ACC112 (cell line): Measurements from ENCODE around the gene MAP1LC3B.
A peak's percentile ranks its signal among the peaks of the same experiment; 100 is the strongest.

Source experiments
- H2AFZ ChIP-seq: fragments of 200-600 bp; sonication (generic); one replicate; pipeline ENCODE4 v1.6.0; 2017; ENCODE audit warnings: antibody characterized with exemption, low read length; ENCODE audit not compliant: unreplicated experiment
- H3K27ac ChIP-seq: fragments of 200-600 bp; sonication (generic); 2 replicates; pipeline ENCODE4 v1.5.1; 2014; ENCODE audit warnings: low read depth, mild to moderate bottlenecking, antibody characterized with exemption, low read length, moderate library complexity
- H3K27me3 ChIP-seq: fragments of 200-600 bp; sonication (generic); 2 replicates; pipeline ENCODE4 v1.6.1; 2014; ENCODE audit warnings: mild to moderate bottlenecking, antibody characterized with exemption, low read length, moderate library complexity, mixed read lengths; ENCODE audit not compliant: insufficient read depth
- H3K36me3 ChIP-seq: fragments of 200-600 bp; sonication (generic); 2 replicates; pipeline ENCODE4 v1.6.1; 2016; ENCODE audit warnings: mild to moderate bottlenecking, antibody characterized with exemption, low read length, moderate library complexity, mixed read lengths; ENCODE audit not compliant: insufficient read depth
- H3K4me1 ChIP-seq: fragments of 200-600 bp; sonication (generic); one replicate; pipeline ENCODE4 v1.6.1; 2016; ENCODE audit warnings: low read length, mixed read lengths; ENCODE audit not compliant: insufficient read depth, unreplicated experiment, control insufficient read depth
- H3K4me3 ChIP-seq: fragments of 200-600 bp; sonication (generic); 2 replicates; pipeline ENCODE4 v1.5.1; 2014; ENCODE audit warnings: mild to moderate bottlenecking, low read depth, low read length
- H3K79me2 ChIP-seq: fragments of 200-600 bp; sonication (generic); one replicate; pipeline ENCODE4 v1.6.0; 2016; ENCODE audit warnings: low read length; ENCODE audit not compliant: control insufficient read depth, unreplicated experiment, insufficient read depth

The MAP1LC3B gene

DNA sequence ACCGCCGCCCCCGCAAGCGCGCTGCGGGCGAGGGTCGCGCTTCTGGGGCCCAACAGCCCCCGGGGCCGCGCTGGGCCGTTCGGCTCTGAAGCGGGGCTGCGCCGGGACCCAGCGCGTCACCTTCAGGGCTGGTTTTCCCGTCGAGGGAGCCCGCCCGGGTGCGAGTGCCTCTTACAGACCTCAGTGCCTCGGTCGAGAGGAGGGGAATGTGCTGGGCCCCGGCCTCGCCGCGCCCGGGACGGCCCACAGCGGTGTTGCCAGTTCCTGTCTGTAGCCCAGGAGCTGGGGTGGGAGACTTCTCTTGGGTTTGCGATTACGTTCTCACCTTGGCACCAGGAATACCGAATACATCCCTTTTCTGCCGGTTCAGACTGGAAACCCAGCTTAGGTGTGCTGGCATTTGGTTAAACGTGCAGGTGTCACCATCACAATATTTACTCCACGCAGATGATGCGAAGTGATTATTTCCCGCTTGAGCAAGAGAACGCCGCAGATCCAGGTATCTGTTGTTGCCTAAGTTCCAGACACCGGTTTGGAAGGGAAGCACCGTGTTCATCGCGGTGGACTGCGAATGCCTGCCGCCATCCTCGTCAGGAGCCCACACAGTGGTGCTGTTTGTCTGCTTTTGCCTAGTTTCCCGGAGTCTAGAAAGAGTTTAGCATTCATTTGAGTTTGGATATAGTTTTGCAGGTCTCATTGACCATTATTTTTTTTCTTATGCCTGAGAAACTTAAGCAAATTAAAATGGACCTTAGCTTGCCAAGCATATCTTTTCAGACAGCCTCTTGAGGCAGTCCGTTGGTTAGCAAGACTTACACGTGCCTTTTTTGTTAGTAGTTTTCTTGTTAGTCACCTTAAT lies 914 bp downstream of the MAP1LC3B start:
- peaks cover 57% of the 10 kb centered on the region for H3K79me2 ChIP-seq
- H2AFZ ChIP-seq = no peak overlapping the region
- H3K4me1 ChIP-seq = peaks cover 32% of the 10 kb centered on the region
- H3K36me3 ChIP-seq = no peaks in the 10 kb centered on the region; the same call in 1 of the 2 replicates
- no peaks in the 10 kb centered on the region for H3K27me3 ChIP-seq
- H3K27ac ChIP-seq = peak overlapping the region; percentile 63
- H3K4me3 ChIP-seq = peak overlapping the region; percentile 93

DNA sequence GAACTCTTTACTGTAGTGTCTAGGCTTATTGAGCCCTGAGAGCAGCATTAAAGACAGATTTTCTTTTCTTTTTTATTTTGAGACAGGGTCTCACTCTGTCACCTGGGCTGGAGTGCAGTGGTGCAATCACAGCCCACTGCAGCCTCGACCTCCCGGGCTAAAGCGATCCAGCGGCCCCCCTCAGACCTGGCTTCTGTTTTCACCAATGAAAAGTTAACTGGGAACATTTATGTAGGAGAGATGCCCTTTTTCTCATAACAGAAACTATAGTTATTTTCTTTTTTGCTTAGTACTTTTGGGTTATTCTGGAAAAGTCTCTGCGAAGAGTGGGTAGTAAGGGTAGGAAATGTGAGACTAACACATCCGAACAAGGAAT lies 1.5 kb downstream of the MAP1LC3B start:
- peaks cover 63% of the 10 kb centered on the region for H3K79me2 ChIP-seq
- H3K27ac ChIP-seq = 0 out of 2 replicates have a peak overlapping the region, but pooled peaks have one; percentile 63
- H3K27me3 ChIP-seq = no peaks in the 10 kb centered on the region
- no peak overlapping the region for H2AFZ ChIP-seq
- H3K4me1 ChIP-seq = peaks cover 28% of the 10 kb centered on the region
- H3K4me3 ChIP-seq = peak overlapping the region; percentile 93
- peaks cover 1% of the 10 kb centered on the region; the same call in 1 of the 2 replicates for H3K36me3 ChIP-seq

DNA sequence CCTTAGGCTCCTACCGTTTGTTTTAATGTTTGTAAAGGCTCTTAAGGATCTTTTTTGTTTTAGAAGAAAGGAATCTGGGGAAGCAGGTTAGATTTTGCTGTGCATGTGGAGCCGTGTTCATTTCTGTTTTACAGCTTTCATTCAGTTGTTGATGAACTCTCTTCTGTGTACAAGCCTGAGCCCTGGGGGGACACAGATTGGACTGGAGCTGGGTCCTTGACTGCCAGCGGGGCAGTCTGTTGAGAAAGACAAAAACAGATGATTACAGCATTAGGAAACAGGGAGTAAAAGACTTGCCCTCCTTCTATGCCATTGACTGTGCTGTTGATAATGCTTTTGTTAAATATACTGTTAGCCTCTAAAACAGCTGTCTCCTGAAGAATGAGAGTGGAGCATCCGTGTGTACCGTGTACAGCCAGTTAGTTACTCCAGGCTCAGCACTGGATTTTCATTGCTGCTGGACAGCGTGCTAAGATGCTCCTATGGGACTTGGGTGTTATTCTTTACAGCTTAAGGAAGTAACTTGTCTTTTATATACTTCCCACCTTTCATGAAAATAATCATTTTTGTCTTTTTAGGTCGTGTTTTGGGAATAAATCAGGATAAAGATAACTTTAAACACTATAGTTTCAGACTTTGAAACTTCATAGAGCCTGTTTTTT lies 3.2 kb downstream of the MAP1LC3B start:
- Histone ChIP-seq H3K27me3 (no peaks in the 10 kb centered on the region), H3K27ac (no peak overlapping the region), H2AFZ (no peak overlapping the region), H3K4me1 (peaks cover 20% of the 10 kb centered on the region), H3K79me2 (peaks cover 71% of the 10 kb centered on the region), H3K4me3 (no peak overlapping the region; the same call in 1 of the 2 replicates), H3K36me3 (peaks cover 9% of the 10 kb centered on the region)

DNA sequence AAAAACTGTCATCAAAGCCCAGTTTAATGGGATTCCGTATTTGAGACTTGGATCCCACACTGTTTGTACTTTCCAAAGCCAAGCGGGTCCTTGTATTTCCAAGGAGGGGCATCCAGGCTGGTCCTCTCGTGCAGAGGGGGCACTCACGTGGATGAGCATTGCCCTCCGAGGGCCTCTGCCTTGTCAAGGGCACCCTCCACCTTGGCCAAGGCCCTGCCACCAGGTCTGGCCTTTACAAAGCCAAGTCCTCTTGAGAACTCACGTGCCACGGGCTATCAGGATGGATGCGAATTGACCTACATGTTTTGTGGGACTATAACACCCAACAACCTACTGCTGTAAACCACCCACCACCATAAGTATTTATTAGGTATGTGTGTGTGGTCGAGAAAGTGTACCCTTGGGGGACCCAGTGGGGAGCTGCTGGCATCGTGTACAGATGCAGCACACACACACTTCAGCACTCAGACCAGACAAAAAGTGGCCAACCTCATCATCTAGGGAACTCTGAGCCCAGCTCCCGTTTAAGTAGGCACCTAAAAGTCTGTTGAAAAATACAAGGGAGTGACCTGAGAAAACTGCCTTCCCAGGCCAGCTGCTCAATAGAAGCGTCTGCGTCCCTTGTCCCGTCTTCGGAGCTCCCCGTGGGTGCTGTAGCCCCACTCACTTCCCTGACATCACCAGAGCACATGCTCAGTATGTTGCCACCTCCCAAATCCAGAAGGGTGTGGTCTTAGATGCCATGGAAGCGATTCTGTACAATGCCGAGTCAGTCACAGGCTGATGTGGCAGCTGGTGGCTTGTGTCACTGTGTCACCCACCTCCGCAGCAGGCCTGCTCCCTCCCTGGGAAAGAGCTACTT lies 12.9 kb downstream of the MAP1LC3B start:
- H3K36me3 ChIP-seq = peaks cover 30% of the 10 kb centered on the region
- no peak overlapping the region for H3K4me3 ChIP-seq
- no peaks in the 10 kb centered on the region for H3K27me3 ChIP-seq
- H3K4me1 ChIP-seq = peaks cover 10% of the 10 kb centered on the region
- no peaks in the 10 kb centered on the region for H3K79me2 ChIP-seq
- H2AFZ ChIP-seq = no peak overlapping the region
- H3K27ac ChIP-seq = no peak overlapping the region

DNA sequence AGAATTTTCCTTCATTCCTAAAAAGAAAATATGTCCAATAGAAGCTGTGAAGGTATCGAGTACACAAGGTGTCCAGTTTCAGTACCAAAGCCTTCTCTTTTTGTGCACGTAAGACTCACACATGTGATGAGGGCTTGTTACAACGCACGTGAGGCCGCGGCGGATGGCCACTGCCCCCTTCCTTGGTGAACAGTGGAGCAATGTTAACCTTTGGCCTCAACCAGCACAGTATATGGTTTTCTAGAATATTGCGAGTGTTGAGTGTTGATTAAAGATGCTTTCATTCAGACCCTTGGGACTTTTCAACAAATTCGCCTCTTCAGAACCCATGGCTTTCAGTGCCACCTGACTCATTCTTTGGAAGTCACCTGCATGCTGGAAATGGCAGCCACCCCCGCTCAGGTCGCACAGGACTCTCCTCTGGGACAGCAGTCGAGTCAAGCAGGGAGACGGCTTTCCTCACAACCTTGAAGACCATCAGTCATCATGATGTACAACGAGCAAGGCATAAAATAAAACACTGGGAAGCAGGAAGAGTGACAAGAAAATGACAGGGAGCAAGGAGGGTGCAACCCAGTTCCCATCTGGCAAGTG lies 14.5 kb downstream of the MAP1LC3B start:
- no peaks in the 10 kb centered on the region for H3K27me3 ChIP-seq
- peaks cover 10% of the 10 kb centered on the region for H3K4me1 ChIP-seq
- no peak overlapping the region for H3K27ac ChIP-seq
- H3K79me2 ChIP-seq = no peaks in the 10 kb centered on the region
- peaks cover 26% of the 10 kb centered on the region for H3K36me3 ChIP-seq
- H2AFZ ChIP-seq = no peak overlapping the region
- H3K4me3 ChIP-seq = no peak overlapping the region

DNA sequence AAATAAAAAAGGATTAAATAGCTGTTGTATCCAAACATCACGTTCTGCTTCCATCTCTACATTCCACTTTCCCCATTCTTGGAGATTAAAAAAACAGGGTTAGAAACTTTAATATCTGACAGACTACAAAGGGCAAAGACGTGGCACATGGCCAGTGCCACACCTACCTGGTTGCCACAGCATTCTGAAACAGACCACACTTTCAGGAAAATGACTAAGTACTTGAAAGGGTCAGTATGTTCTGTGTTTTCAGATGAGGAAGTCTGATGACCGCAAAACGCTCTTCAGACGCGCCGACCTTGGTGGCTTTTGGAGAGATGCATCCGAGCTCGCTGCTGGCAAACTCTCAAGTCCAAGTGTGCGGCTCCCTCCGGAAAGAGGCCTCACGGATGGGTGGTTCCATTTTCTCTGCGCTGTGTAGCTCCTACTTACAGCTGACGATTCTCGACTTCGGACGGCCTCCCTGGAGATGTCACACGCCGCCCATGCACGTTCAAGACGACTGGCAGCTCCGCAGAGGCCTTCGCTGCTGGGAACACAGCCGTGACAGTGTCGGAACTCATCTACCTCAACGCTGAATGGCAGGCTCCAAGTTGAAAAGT lies 15.5 kb downstream of the MAP1LC3B start:
- Histone ChIP-seq H3K36me3 (peaks cover 20% of the 10 kb centered on the region), H3K27me3 (no peaks in the 10 kb centered on the region), H3K4me3 (no peak overlapping the region), H3K4me1 (peaks cover 10% of the 10 kb centered on the region), H3K27ac (peak overlapping the region; percentile 36; the same call in 1 of the 2 replicates), H3K79me2 (no peaks in the 10 kb centered on the region), H2AFZ (no peak overlapping the region)

DNA sequence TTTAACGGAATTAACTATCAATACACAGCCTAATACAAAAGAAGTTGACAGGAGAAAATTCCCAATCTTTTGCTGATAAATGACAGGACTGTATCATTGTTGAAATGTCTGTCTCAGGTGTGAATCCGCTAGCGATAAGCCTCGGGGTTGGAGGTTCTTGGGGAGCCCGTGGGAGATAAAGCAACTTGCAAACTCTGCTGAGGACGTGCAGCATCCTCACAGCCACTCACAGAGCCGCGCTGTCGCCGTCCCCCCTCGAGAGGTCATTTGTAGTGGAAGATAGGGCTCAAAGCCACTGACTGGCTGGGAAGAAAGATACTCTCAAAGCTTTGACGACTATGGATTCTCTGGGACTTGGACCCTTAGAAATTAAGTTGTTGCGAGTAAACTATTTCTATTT lies 17.0 kb downstream of the MAP1LC3B start:
- H3K27me3 ChIP-seq = no peaks in the 10 kb centered on the region
- peaks cover 10% of the 10 kb centered on the region for H3K4me1 ChIP-seq
- no peak overlapping the region for H3K27ac ChIP-seq
- no peak overlapping the region for H2AFZ ChIP-seq
- H3K36me3 ChIP-seq = peaks cover 12% of the 10 kb centered on the region
- H3K79me2 ChIP-seq = no peaks in the 10 kb centered on the region
- no peak overlapping the region for H3K4me3 ChIP-seq

DNA sequence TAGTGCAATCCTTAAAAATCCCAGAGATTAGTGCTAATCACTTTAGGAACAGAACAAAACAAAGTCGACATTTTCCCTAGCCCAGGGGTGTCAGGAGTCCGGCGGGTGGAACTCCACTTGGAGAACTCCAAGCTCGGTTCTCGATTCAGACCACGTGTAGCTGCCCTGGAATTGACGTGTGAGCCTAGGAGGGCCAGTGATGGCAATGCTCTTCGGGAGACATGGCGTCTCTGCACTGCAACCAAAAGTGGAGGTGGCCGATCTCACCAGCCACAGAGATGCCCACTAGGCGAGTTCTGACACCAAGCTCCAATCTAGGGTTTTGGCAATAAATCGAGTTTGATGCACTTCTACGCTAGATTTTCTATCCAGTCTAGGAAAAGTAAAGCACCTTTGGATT lies 17.6 kb downstream of the MAP1LC3B start:
- Histone ChIP-seq H3K4me1 (peaks cover 10% of the 10 kb centered on the region), H3K27me3 (no peaks in the 10 kb centered on the region), H2AFZ (no peak overlapping the region), H3K79me2 (no peaks in the 10 kb centered on the region), H3K36me3 (peaks cover 5% of the 10 kb centered on the region; the same call in 1 of the 2 replicates), H3K4me3 (no peak overlapping the region), H3K27ac (no peak overlapping the region)

DNA sequence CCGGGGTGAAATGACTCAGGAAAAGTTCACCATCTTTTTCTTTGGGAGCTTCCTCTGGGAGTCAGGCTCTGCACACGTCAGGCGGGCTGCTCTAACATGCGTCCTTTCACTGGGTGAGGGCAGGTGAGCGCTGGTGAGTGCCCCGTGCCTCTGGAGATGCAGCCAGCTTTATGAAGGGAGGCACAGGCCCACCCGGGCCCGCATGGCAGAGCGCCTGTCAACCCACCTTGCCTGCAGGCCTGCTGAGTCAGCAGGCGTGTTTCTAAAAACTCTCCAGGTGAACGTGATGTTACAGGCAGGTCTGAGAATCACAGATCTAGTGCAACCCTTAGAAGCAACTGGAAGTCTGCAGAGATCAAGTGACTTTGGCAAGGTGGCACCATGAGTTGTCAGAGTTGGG lies 18.4 kb downstream of the MAP1LC3B start:
- no peak overlapping the region for H3K4me3 ChIP-seq
- no peaks in the 10 kb centered on the region for H3K79me2 ChIP-seq
- no peaks in the 10 kb centered on the region for H3K27me3 ChIP-seq
- H3K27ac ChIP-seq = no peak overlapping the region
- H2AFZ ChIP-seq = no peak overlapping the region
- H3K36me3 ChIP-seq = 0 out of 2 replicates have a peak, but pooled peaks cover 5% of the 10 kb centered on the region
- peaks cover 10% of the 10 kb centered on the region for H3K4me1 ChIP-seq

DNA sequence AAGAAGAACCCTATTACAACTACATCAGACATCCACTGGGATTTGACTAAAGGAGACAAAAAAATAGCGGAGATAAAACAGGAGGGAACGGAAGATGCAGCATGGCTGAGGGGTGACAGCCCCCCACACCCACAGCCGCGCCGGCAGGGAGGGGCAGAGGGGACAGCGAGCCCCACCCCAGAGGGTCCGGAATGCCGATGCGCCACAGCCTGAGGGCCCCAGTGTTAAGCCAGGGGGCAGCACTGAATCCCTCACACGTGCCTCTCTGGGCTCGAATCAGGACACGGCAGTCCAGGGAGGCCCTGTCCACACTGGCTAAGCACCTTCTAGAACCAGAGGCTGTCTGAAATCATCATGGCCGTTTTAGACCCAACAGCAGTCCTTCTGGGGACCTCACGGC lies 18.8 kb downstream of the MAP1LC3B start:
- no peak overlapping the region for H2AFZ ChIP-seq
- H3K27me3 ChIP-seq = no peaks in the 10 kb centered on the region
- no peak overlapping the region for H3K27ac ChIP-seq
- peaks cover 10% of the 10 kb centered on the region for H3K4me1 ChIP-seq
- 0 out of 2 replicates have a peak, but pooled peaks cover 5% of the 10 kb centered on the region for H3K36me3 ChIP-seq
- H3K4me3 ChIP-seq = no peak overlapping the region
- H3K79me2 ChIP-seq = no peaks in the 10 kb centered on the region
